Smooth muscle cell (in vitro differentiated cells): ENCODE measurements around the gene GLI1. TPM values are rescaled to one million over a fixed set of nuclear protein-coding genes. Genes with fewer than 3 reads are reported as not detected.

ENCODE experiments used
- DNase-seq: peaks from one replicate; lab custom pipeline; 2025; ENCODE audit not compliant: unreplicated experiment; lab: John Stamatoyannopoulos, UW
- H2AFZ ChIP-seq: fragments of 200-600 bp; sonication (generic); 2 replicates; pipeline ENCODE4 v1.6.0; 2016; ENCODE audit warnings: antibody characterized with exemption, low read depth, mild to moderate bottlenecking
- H3F3A ChIP-seq: fragments of 200-600 bp; sonication (generic); 2 replicates; pipeline ENCODE4 v1.6.0; 2017; ENCODE audit warnings: antibody characterized with exemption, low read depth
- H3K27ac ChIP-seq: fragments of 200-600 bp; sonication (generic); 2 replicates; pipeline ENCODE4 v1.5.1; 2016; ENCODE audit warnings: low read depth, mild to moderate bottlenecking
- H3K27me3 ChIP-seq: fragments of 200-600 bp; sonication (generic); 2 replicates; pipeline ENCODE4 v1.6.1; 2016; ENCODE audit warnings: low read depth, mild to moderate bottlenecking
- H3K36me3 ChIP-seq: fragments of 200-600 bp; sonication (generic); 2 replicates; pipeline ENCODE4 v1.5.1; 2016; ENCODE audit warnings: low read depth
- H3K4me1 ChIP-seq: fragments of 200-600 bp; sonication (generic); 2 replicates; pipeline ENCODE4 v1.5.1; 2016; ENCODE audit warnings: low read depth
- H3K4me2 ChIP-seq: fragments of 200-600 bp; sonication (generic); 2 replicates; pipeline ENCODE4 v1.6.0; 2016; ENCODE audit warnings: mild to moderate bottlenecking
- H3K4me3 ChIP-seq: fragments of 200-600 bp; sonication (generic); 2 replicates; pipeline ENCODE4 v1.5.1; 2016; ENCODE audit warnings: mild to moderate bottlenecking
- H3K79me2 ChIP-seq: fragments of 200-600 bp; sonication (generic); 2 replicates; pipeline ENCODE4 v1.6.0; 2016; ENCODE audit warnings: low read depth, mild to moderate bottlenecking
- H3K9ac ChIP-seq: fragments of 200-600 bp; sonication (generic); 2 replicates; pipeline ENCODE4 v1.6.0; 2016; ENCODE audit warnings: low read depth
- H3K9me3 ChIP-seq: fragments of 200-600 bp; sonication (generic); replicated peaks from 2 replicates; pipeline ENCODE4 v1.5.1; 2016; ENCODE audit warnings: low read depth
- H4K20me1 ChIP-seq: fragments of 200-600 bp; sonication (generic); 2 replicates; pipeline ENCODE4 v1.6.0; 2016; ENCODE audit warnings: low read depth
- CTCF ChIP-seq: fragments of 200-600 bp; sonication (generic); IDR thresholded peaks from 2 replicates; pipeline ENCODE4 v1.5.1; 2017; ENCODE audit warnings: borderline replicate concordance, mild to moderate bottlenecking, antibody characterized with exemption; ENCODE audit not compliant: insufficient read depth, poor library complexity, severe bottlenecking
- WGBS: methylation state at CpG from one replicate; pipeline ENCODE4 v1.1.7; 2016; ENCODE audit warnings: low lambda C conversion rate; 5-methylcytosine and 5-hydroxymethylcytosine counted together
- polyA plus RNA-seq: library from polyadenylated mRNA; unstranded; fragments of >200 nt; fragmentation: Nextera tagmentation; extraction: Ambion mirVana; gene quantifications from 2 replicates; pipeline ENCODE4 v1.2.1, GENCODE V29; 2016
- total RNA-seq: library from RNA; depleted of rRNA; stranded (reverse); fragments of >200 nt; gene quantifications from 2 replicates; pipeline ENCODE4 v1.2.3, GENCODE V29; 2014

GLI1 gene
- total and polyA plus RNA-seq, 2 experiments from 2014 or later: 0.50 to 1.4 TPM

GRCh38 chr12:57469296-57470164, 9.9 kb downstream of the GLI1 start:
- Histone ChIP-seq H3F3A (no peaks in the 10 kb centered on the region), H2AFZ (no peak overlapping the region), H3K27ac (no peak overlapping the region), H3K4me3 (no peak overlapping the region), H3K4me1 (no peaks in the 10 kb centered on the region), H3K9me3 (no peaks in the 10 kb centered on the region), H3K79me2 (no peaks in the 10 kb centered on the region), H3K27me3 (peaks cover 33% of the 10 kb centered on the region), H4K20me1 (no peaks in the 10 kb centered on the region), H3K4me2 (no peak overlapping the region), H3K36me3 (no peaks in the 10 kb centered on the region), H3K9ac (no peak overlapping the region)
- TF ChIP-seq CTCF: no peak
- DNase-seq: no peak
- 87% methylated on average over 10 of the region's 10 CpGs for WGBS

DNA sequence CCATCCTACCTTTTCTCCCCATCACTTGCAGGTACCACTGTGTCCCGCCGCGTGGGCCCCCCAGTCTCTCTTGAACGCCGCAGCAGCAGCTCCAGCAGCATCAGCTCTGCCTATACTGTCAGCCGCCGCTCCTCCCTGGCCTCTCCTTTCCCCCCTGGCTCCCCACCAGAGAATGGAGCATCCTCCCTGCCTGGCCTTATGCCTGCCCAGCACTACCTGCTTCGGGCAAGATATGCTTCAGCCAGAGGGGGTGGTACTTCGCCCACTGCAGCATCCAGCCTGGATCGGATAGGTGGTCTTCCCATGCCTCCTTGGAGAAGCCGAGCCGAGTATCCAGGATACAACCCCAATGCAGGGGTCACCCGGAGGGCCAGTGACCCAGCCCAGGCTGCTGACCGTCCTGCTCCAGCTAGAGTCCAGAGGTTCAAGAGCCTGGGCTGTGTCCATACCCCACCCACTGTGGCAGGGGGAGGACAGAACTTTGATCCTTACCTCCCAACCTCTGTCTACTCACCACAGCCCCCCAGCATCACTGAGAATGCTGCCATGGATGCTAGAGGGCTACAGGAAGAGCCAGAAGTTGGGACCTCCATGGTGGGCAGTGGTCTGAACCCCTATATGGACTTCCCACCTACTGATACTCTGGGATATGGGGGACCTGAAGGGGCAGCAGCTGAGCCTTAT, 10.8 kb downstream of the GLI1 start:
- Histone ChIP-seq H3K27ac (no peak overlapping the region), H3K27me3 (peaks cover 42% of the 10 kb centered on the region), H3K79me2 (no peaks in the 10 kb centered on the region), H3K4me3 (no peak overlapping the region), H3F3A (no peaks in the 10 kb centered on the region), H4K20me1 (no peaks in the 10 kb centered on the region), H3K4me1 (peaks cover 5% of the 10 kb centered on the region), H3K36me3 (no peaks in the 10 kb centered on the region), H3K4me2 (no peak overlapping the region), H3K9me3 (no peaks in the 10 kb centered on the region), H2AFZ (no peak overlapping the region), H3K9ac (no peak overlapping the region)
- TF ChIP-seq CTCF: no peak
- WGBS: 98% methylated on average over 14 of the region's 14 CpGs
- DNase-seq: no peak

GRCh38 chr12:57470970-57471656, 11.5 kb downstream of the GLI1 start:
- Histone ChIP-seq H3K9ac (no peak overlapping the region), H3K27me3 (peaks cover 49% of the 10 kb centered on the region), H3K4me2 (no peak overlapping the region), H3K27ac (no peak overlapping the region), H3F3A (no peaks in the 10 kb centered on the region), H2AFZ (no peak overlapping the region), H3K9me3 (no peaks in the 10 kb centered on the region), H4K20me1 (no peaks in the 10 kb centered on the region), H3K36me3 (no peaks in the 10 kb centered on the region), H3K79me2 (no peaks in the 10 kb centered on the region), H3K4me3 (no peak overlapping the region), H3K4me1 (peaks cover 12% of the 10 kb centered on the region)
- WGBS: 85% methylated on average over 4 of the region's 4 CpGs
- no peak for DNase-seq
- no peak for TF ChIP-seq CTCF
